ENCODE measurements around the gene KIF12. TPM values are rescaled to one million over a fixed set of nuclear protein-coding genes. Genes with fewer than 3 reads are reported as not detected.

The KIF12 gene
- total and polyA plus RNA-seq, 2 of the 13 experiments (the other 11 are each of a cell fraction or from before 2014, with no cell fraction given), result 1.8 to 12.5 TPM

GRCh38 chr9:114117996-114118830 lies 19.1 kb upstream of the KIF12 start (continued):
- TF ChIP-seq ZNF788 (CRISPR knock-in tag; IDR thresholded peaks at IDR 0.05; ENCODE audit: borderline replicate concordance), result peak; percentile 76; the same call in 1 of the 2 replicates
- TF ChIP-seq, protein P1, sequence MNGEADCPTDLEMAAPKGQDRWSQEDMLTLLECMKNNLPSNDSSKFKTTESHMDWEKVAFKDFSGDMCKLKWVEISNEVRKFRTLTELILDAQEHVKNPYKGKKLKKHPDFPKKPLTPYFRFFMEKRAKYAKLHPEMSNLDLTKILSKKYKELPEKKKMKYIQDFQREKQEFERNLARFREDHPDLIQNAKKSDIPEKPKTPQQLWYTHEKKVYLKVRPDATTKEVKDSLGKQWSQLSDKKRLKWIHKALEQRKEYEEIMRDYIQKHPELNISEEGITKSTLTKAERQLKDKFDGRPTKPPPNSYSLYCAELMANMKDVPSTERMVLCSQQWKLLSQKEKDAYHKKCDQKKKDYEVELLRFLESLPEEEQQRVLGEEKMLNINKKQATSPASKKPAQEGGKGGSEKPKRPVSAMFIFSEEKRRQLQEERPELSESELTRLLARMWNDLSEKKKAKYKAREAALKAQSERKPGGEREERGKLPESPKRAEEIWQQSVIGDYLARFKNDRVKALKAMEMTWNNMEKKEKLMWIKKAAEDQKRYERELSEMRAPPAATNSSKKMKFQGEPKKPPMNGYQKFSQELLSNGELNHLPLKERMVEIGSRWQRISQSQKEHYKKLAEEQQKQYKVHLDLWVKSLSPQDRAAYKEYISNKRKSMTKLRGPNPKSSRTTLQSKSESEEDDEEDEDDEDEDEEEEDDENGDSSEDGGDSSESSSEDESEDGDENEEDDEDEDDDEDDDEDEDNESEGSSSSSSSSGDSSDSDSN (CRISPR knock-in tag; IDR thresholded peaks at IDR 0.05), result peak; percentile 86
- peak; percentile 5; the same call in 1 of the 2 replicates for TF ChIP-seq SMAD3 (CRISPR knock-in tag; IDR thresholded peaks at IDR 0.05)
- peak; percentile 51; the same call in 1 of the 2 replicates for TF ChIP-seq HINFP (CRISPR knock-in tag; IDR thresholded peaks at IDR 0.05; ENCODE audit: low read depth)
- no peak; the same call in 1 of the 2 replicates for TF ChIP-seq ZFP90 (CRISPR knock-in tag; IDR thresholded peaks at IDR 0.05; ENCODE audit: borderline replicate concordance)
- TF ChIP-seq NKX3-1 (CRISPR knock-in tag; IDR thresholded peaks at IDR 0.05), result no peak
- TF ChIP-seq YEATS4 (CRISPR knock-in tag; IDR thresholded peaks at IDR 0.05; ENCODE audit: borderline replicate concordance), result 0 out of 2 replicates have a peak, but pooled peaks have one; percentile 29
- no peak for TF ChIP-seq RFX3 (CRISPR knock-in tag; IDR thresholded peaks at IDR 0.05)
- peak; percentile 19; the same call in 1 of the 2 replicates for TF ChIP-seq ZNF556 (CRISPR knock-in tag; IDR thresholded peaks at IDR 0.05; ENCODE audit: borderline replicate concordance)
- TF ChIP-seq, protein P2, sequence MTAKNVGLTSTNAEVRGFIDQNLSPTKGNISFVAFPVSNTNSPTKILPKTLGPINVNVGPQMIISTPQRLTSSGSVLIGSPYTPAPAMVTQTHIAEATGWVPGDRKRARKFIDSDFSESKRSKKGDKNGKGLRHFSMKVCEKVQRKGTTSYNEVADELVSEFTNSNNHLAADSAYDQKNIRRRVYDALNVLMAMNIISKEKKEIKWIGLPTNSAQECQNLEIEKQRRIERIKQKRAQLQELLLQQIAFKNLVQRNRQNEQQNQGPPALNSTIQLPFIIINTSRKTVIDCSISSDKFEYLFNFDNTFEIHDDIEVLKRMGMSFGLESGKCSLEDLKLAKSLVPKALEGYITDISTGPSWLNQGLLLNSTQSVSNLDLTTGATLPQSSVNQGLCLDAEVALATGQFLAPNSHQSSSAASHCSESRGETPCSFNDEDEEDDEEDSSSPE (CRISPR knock-in tag; IDR thresholded peaks at IDR 0.05), result peak; percentile 61
- TF ChIP-seq KDM2A (CRISPR knock-in tag; IDR thresholded peaks at IDR 0.05; ENCODE audit: borderline replicate concordance, low read depth), result peak; percentile 51
- no peak for TF ChIP-seq HOXD1 (CRISPR knock-in tag; IDR thresholded peaks at IDR 0.05)
- TF ChIP-seq MYC (CRISPR knock-in tag; IDR thresholded peaks at IDR 0.05; ENCODE audit: borderline replicate concordance), result peak; percentile 56; the same call in 1 of the 2 replicates
- no peak for TF ChIP-seq NCOA1 (CRISPR knock-in tag; IDR thresholded peaks at IDR 0.05)
- no peak for TF ChIP-seq ZNF180 (CRISPR knock-in tag; IDR thresholded peaks at IDR 0.05; ENCODE audit: borderline replicate concordance, low read depth)
- peak; percentile 76; the same call in 1 of the 2 replicates for TF ChIP-seq ZNF331 (CRISPR knock-in tag; IDR thresholded peaks at IDR 0.05)
- 0 out of 2 replicates have a peak, but pooled peaks have one; percentile 13 for TF ChIP-seq ZNF510 (CRISPR knock-in tag; IDR thresholded peaks at IDR 0.05; ENCODE audit: low read depth)
- peak; percentile 80; the same call in 1 of the 2 replicates for TF ChIP-seq NCOR1 (IDR thresholded peaks at IDR 0.05; ENCODE audit: borderline replicate concordance, low read length)
- TF ChIP-seq ZNF883 (CRISPR knock-in tag; IDR thresholded peaks at IDR 0.05; ENCODE audit: not compliant biosample characterization), result peak; percentile 25
- TF ChIP-seq PLRG1 (conservative IDR thresholded peaks at IDR 0.05), result no peak
- no peak for TF ChIP-seq PRMT3 (CRISPR knock-in tag; IDR thresholded peaks at IDR 0.05; ENCODE audit: borderline replicate concordance, low read depth)
- TF ChIP-seq, protein P3, sequence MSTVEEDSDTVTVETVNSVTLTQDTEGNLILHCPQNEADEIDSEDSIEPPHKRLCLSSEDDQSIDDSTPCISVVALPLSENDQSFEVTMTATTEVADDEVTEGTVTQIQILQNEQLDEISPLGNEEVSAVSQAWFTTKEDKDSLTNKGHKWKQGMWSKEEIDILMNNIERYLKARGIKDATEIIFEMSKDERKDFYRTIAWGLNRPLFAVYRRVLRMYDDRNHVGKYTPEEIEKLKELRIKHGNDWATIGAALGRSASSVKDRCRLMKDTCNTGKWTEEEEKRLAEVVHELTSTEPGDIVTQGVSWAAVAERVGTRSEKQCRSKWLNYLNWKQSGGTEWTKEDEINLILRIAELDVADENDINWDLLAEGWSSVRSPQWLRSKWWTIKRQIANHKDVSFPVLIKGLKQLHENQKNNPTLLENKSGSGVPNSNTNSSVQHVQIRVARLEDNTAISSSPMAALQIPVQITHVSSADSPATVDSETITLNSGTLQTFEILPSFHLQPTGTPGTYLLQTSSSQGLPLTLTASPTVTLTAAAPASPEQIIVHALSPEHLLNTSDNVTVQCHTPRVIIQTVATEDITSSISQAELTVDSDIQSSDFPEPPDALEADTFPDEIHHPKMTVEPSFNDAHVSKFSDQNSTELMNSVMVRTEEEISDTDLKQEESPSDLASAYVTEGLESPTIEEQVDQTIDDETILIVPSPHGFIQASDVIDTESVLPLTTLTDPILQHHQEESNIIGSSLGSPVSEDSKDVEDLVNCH (CRISPR knock-in tag; IDR thresholded peaks at IDR 0.05), result no peak
